MM.1S (cell line): ENCODE results near the gene SPRED2.

Experiments used
- EZH2 ChIP-seq: fragments of 300-600 bp; sonication (generic); optimal IDR thresholded peaks from 2 replicates; pipeline ENCODE3; 2017; ENCODE audit warnings: low read depth, mild to moderate bottlenecking, antibody characterized with exemption, low read length, mixed read lengths
- TF ChIP-seq, protein P1 (sequence below): fragments of 300-600 bp; sonication (generic); IDR thresholded peaks from 2 replicates; pipeline ENCODE4 v1.5.1; 2016; ENCODE audit warnings: antibody characterized with exemption, low read length, mixed read lengths

DNA sequence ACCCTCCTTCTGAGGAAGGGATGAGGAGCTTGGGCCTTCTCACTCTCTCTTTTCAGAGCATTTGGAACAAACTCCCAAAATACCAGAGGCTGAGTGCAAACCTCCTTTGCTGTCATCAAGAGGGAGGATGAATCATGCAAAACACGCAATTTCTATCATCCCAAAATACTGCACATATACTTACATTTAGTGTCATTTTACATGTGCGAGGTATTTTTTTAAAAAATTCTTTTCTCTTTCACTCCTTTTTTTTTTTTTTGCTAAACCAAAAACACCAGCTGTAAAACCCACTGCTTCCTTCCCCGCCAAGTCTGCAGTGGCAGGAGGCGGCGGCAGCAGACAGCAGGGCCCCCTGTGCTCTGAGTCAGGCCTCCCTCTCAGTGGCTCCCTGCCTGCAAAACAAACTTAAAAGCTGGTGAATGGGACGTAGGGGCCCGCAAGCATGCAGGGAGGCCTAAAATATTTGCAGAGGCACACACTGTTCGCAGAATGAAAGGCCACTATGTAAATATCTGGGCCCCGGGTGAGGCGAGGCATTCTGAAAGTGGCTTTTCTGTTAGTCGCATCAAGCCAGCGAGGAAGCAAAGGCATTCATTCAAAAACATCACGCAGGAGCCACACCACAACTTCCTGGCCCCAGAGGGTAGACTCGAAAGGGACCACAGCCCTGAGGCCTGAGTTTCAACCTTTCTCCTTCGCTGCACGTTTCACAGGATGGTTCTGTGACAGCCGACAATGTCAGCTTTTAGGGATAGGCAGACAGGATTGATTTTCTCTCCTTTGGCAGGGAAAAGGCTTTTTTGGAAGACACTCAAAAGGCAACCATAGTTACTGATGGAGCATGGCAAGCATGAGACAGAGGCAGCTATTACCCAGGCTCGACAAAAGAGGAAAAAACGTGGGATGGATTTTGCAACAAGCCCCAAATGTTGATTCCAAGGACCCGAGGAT, 131.4 kb downstream of the SPRED2 start:
- TF ChIP-seq, protein P1, sequence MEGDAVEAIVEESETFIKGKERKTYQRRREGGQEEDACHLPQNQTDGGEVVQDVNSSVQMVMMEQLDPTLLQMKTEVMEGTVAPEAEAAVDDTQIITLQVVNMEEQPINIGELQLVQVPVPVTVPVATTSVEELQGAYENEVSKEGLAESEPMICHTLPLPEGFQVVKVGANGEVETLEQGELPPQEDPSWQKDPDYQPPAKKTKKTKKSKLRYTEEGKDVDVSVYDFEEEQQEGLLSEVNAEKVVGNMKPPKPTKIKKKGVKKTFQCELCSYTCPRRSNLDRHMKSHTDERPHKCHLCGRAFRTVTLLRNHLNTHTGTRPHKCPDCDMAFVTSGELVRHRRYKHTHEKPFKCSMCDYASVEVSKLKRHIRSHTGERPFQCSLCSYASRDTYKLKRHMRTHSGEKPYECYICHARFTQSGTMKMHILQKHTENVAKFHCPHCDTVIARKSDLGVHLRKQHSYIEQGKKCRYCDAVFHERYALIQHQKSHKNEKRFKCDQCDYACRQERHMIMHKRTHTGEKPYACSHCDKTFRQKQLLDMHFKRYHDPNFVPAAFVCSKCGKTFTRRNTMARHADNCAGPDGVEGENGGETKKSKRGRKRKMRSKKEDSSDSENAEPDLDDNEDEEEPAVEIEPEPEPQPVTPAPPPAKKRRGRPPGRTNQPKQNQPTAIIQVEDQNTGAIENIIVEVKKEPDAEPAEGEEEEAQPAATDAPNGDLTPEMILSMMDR = no peak
- TF ChIP-seq EZH2 = no peak
